HG03520 (cell line): ENCODE results near the gene SLC6A13.
"Not testable (repeated sequence)": the region's sequence is repeated elsewhere in the genome, so short reads cannot be mapped to it uniquely, and the experiment has no call there.

Source experiments
- ATAC-seq: cut with Tn5 transposase; IDR thresholded peaks from one replicate; pipeline ENCODE4 v1.9.1; 2021; ENCODE audit warnings: mild to moderate bottlenecking, moderate library complexity; ENCODE audit not compliant: unreplicated experiment

Gene SLC6A13

GRCh38 chr12:265096-265495 is 2.5 kb upstream of the SLC6A13 start:
- no peak for ATAC-seq

DNA sequence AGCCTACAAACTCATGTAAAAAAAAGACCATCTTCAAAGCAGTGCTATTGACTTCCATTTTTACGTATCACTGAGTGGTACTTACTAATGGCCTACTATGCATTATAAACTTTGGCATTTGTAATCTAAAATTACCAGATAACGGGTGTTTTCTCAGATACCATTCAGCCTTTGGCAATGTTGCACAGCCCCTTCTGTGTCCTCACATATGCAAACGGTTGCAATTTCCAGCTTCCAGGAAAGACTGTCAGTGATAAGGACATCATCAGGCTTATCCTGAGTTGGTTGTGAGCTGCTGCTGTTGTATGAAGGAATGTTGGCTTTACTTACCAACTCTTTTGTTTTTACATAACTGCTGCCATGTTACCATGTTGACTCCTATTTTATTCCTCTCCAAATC is 1.6 kb upstream of the SLC6A13 start:
- no peak for ATAC-seq

GRCh38 chr12:263574-263973 is 938 bp upstream of the SLC6A13 start:
- no peak for ATAC-seq

DNA sequence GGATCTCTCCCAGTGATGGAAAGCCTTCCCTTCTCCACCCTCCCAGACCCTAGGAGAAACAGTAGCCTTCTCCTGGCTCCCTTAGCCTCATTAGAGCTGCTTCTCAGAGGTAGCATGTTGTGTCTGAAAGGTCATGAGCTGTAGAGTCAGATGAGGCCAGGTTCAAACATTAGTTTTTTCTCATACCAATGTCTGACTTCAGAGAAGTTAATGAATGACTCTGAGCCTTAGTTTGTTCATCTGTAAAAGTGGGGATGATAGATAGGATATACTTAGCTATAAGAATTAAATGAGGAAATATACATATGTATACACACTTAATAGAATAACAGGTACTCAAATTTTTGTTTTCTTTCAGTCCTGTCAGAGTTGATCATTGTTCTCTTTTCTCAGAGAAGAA is 523 bp downstream of the SLC6A13 start:
- no peak for ATAC-seq

- ATAC-seq, result no peak
Measured at GRCh38 chr12:257521-258321, 4.9 kb downstream of the SLC6A13 start.

DNA sequence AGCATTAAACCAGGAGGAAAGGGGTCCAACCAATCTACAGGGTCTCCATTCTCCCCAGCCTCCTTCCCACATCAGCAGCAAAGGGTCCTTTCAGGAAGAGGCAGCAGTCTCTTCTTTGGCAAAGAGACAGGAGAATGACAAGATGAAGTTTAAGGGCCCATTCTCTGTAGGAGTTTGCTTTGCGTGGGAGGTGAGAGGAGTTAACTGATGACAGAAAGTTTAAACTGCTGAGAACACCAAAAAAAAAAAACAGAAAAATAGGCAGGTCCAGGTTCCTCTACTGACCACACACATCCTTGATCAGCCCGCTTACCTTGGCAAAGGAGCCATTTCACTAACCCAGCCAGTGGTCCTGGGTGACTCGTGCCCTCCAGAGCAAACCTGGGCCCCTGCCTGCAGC is 5.7 kb downstream of the SLC6A13 start:
- ATAC-seq, result no peak

- ATAC-seq, result no peak
Measured at GRCh38 chr12:256225-256624, 6.4 kb downstream of the SLC6A13 start.

GRCh38 chr12:254912-255311 is 7.7 kb downstream of the SLC6A13 start:
- no peak for ATAC-seq

- no peak for ATAC-seq
Measured at GRCh38 chr12:254039-254438, 8.6 kb downstream of the SLC6A13 start.

DNA sequence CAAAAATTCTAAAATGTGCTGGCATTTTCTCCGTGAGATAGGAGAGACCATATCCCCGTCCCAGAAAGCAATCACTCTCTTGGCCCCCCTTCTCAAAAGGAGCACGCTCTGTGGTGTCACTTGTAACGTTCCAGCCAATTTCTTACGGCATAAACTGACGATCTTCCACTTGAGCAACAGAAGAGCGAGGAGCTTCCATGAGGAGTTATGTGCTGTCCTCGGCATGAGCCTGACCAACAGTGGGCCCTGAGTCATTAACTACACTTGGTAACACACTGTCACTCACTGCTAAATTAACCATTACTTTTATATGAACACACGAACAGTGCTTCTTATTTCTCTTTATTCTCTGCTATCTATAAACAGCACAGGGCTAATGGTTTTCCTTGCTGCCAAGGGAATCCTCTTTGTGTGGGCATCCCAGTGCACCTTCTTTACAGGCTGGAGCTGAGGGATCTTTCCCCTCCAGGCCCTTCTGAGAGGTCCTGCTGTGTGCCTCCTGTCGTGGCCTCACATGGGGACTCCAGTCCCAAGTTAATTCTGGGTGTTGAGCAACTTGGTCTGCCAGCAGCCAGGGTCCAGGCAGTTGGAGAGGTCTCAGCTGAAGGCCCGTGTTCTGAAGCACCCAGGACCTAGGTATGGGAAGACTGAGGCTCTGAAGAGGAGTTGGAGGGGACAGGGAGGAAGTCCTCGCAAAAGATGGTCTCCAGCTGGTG is 9.4 kb downstream of the SLC6A13 start:
- no peak for ATAC-seq

- no peak for ATAC-seq
Measured at GRCh38 chr12:252636-253035, 10.0 kb downstream of the SLC6A13 start.

GRCh38 chr12:247271-247670 is 15.4 kb downstream of the SLC6A13 start:
- ATAC-seq, result no peak

DNA sequence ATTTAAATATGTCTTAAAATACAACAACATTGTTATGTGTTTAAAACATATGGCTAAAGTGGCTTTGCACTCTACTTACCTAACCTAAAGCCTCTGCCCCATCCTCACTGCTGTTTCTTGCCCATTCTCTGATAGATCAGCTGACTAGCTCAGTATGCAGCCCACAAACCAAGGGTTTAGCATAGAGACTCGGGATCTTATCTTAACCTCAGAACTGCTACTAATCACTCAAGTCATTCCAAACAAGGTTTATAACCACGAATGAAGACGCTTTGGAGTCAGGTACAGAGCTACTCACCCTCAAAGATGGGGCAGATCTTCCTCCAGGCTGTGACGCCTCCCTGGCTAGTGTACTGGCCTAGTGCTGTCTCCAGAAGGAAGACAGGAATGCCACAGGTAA is 19.3 kb downstream of the SLC6A13 start:
- ATAC-seq, result no peak

DNA sequence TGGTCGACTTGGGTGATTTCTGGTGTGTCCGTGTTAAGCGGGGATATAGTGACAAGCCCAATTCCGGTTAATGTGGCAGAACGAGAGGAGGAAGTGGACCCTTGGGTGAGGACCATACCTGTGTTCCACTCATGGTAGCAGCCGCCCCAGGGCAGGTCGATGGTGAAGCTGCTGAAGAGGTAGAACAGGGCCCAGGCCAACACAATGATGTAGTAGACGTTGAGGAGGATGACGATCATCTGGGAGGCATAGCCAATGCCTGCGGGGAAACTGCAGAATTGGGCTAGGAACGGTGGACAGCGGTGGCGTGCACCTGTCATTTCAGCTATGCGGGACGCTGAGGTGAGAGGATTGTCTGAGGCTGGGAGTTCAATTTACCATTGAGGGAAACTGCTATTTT is 20.1 kb downstream of the SLC6A13 start:
- no peak for ATAC-seq

GRCh38 chr12:241266-241665 is 21.4 kb downstream of the SLC6A13 start:
- no peak for ATAC-seq

GRCh38 chr12:240566-240965 is 22.1 kb downstream of the SLC6A13 start:
- ATAC-seq, result no peak

GRCh38 chr12:238736-239398 is 23.8 kb downstream of the SLC6A13 start:
- no peak for ATAC-seq

GRCh38 chr12:238116-238515 is 24.5 kb downstream of the SLC6A13 start:
- ATAC-seq, result no peak

GRCh38 chr12:237026-237815 is 25.4 kb downstream of the SLC6A13 start:
- no peak for ATAC-seq

GRCh38 chr12:236445-236844 is 26.2 kb downstream of the SLC6A13 start:
- ATAC-seq, result no peak

GRCh38 chr12:235967-236366 is 26.7 kb downstream of the SLC6A13 start:
- not testable (repeated sequence) for ATAC-seq
